Loucy (cell line): Measurements from ENCODE around the gene GAGE12J.

Source experiments
- CTCF ChIP-seq: fragments of 200-600 bp; sonication (generic); conservative IDR thresholded peaks from 2 replicates; pipeline ENCODE4 v1.5.1; 2014; ENCODE audit warnings: mild to moderate bottlenecking, antibody characterized with exemption, low read length
- EZH2phosphoT487 ChIP-seq: fragments of 200-600 bp; IDR thresholded peaks from 2 replicates; pipeline ENCODE4 v1.6.1; 2018; ENCODE audit warnings: antibody characterized with exemption, mild to moderate bottlenecking, moderate library complexity, borderline replicate concordance

GRCh38 chrX:49292400-49293362, 29.2 kb upstream of the GAGE12J start:
- TF ChIP-seq CTCF (no peak), EZH2phosphoT487 (no peak)
